Thyroid gland (tissue), 4 donors: ENCODE measurements around the gene NUBP1. TPM values are rescaled to one million over a fixed set of nuclear protein-coding genes. Genes with fewer than 3 reads are reported as not detected.
"Not testable (repeated sequence)": the region's sequence is repeated elsewhere in the genome, so short reads cannot be mapped to it uniquely, and the experiment has no call there.

ENCODE experiments used
- DNase-seq, 2 donors: peaks; one replicate each; pipeline ENCODE4 v3.0.0-alpha.2; 2019
- H3K27ac ChIP-seq, 3 donors: fragments of 200-600 bp; sonication (generic); 1 replicate in 2 of 3; 2 replicates in 1 of 3; pipeline ENCODE4 v1.5.1; 2016 to 2019; ENCODE audit warnings: mild to moderate bottlenecking in 1 of 3, moderate library complexity in 1 of 3
- H3K27me3 ChIP-seq: fragments of 200-600 bp; sonication (generic); one replicate; pipeline ENCODE4 v1.5.1; 2019
- H3K36me3 ChIP-seq, 2 donors: fragments of 200-600 bp; sonication (generic); one replicate each; pipeline ENCODE4 v1.5.1; 2016 to 2019
- H3K4me1 ChIP-seq, 2 donors: fragments of 200-600 bp; sonication (generic); one replicate each; pipeline ENCODE4 v1.5.1; 2017 to 2019
- H3K4me3 ChIP-seq, 3 donors: fragments of 200-600 bp; sonication (generic); replicated peaks in 1 of 3; 1 replicate in 2 of 3; 2 replicates in 1 of 3; pipeline ENCODE4 v1.5.1; 2016; ENCODE audit warnings: mild to moderate bottlenecking in 1 of 3
- H3K9me3 ChIP-seq: fragments of 200-600 bp; sonication (generic); one replicate; pipeline ENCODE4 v1.5.1; 2017
- POLR2A ChIP-seq, 2 donors: fragments of 450-650 bp; IDR thresholded peaks; one replicate each; pipeline ENCODE4 v1.6.1; 2017; ENCODE audit warnings: antibody characterized with exemption in 2 of 2, mild to moderate bottlenecking in 2 of 2, moderate library complexity in 1 of 2
- WGBS, 2 donors: methylation state at CpG; one replicate each; pipeline ENCODE4 v1.1.5; 2017; 5-methylcytosine and 5-hydroxymethylcytosine counted together
- intact Hi-C: fragments of 100-400 bp; cut with DNase I; formaldehyde crosslinking; loops from one replicate; pipeline ENCODE4 v1.15.1; 2023
- total RNA-seq, 4 donors: library from RNA; depleted of rRNA; stranded (reverse); fragments of >200 nt; gene quantifications; one replicate each; pipeline ENCODE4 v1.2.3, GENCODE V29; 2016
- TF ChIP-seq, protein P1 (sequence below), 6 experiments: fragments of 200-600 bp in 3 of 6; fragments of 450-650 bp in 3 of 6; sonication (generic) in 3 of 6; IDR thresholded peaks; one replicate each; pipeline ENCODE4 v1.5.1; 2016 to 2019; ENCODE audit warnings: antibody characterized with exemption in 6 of 6, mild to moderate bottlenecking in 2 of 6, inconsistent platforms in 1 of 6, moderate library complexity in 1 of 6

NUBP1 gene
- total RNA-seq, 4 donors from 2014 or later, result 28.0 to 42.4 (median 33.6) TPM

DNA sequence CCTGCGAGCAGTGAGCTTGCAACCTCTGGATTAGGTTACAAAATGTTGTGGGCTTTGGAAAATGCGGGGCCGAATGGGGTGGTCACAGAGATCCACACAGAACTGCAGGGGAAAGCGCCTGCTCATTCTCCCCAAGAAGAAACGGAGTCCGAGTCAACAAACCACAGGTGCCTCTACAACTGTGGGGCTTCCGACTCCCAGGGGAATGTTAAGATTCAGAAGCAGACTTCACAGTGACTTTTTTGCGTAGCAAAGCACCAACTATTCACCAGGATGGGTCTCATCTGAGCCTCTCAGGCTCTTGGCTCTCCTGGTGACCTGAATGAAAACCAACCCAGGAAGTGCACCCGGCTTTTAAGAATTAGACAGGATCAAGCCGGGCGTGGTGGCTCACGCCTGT is 33.7 kb downstream of the NUBP1 start:
- no peaks in the 10 kb centered on the region for H3K9me3 ChIP-seq
- no peaks in the 10 kb centered on the region for H3K27me3 ChIP-seq
- WGBS, 2 donors, result 95 to 96% methylated on average over 9 to 11 of the region's 12 CpGs
- no peaks in the 10 kb centered on the region for H3K36me3 ChIP-seq
- no peak overlapping the region for H3K4me3 ChIP-seq
- H3K4me1 ChIP-seq, result peaks cover 0 to 4% of the 10 kb centered on the region in 2 donors
- TF ChIP-seq, protein P1, sequence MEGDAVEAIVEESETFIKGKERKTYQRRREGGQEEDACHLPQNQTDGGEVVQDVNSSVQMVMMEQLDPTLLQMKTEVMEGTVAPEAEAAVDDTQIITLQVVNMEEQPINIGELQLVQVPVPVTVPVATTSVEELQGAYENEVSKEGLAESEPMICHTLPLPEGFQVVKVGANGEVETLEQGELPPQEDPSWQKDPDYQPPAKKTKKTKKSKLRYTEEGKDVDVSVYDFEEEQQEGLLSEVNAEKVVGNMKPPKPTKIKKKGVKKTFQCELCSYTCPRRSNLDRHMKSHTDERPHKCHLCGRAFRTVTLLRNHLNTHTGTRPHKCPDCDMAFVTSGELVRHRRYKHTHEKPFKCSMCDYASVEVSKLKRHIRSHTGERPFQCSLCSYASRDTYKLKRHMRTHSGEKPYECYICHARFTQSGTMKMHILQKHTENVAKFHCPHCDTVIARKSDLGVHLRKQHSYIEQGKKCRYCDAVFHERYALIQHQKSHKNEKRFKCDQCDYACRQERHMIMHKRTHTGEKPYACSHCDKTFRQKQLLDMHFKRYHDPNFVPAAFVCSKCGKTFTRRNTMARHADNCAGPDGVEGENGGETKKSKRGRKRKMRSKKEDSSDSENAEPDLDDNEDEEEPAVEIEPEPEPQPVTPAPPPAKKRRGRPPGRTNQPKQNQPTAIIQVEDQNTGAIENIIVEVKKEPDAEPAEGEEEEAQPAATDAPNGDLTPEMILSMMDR (IDR thresholded peaks at IDR 0.05), result no peak
- no peak for TF ChIP-seq POLR2A (IDR thresholded peaks at IDR 0.05)
- no peak overlapping the region for H3K27ac ChIP-seq
- intact Hi-C loops, result no loop called here
- no peak for DNase-seq

DNA sequence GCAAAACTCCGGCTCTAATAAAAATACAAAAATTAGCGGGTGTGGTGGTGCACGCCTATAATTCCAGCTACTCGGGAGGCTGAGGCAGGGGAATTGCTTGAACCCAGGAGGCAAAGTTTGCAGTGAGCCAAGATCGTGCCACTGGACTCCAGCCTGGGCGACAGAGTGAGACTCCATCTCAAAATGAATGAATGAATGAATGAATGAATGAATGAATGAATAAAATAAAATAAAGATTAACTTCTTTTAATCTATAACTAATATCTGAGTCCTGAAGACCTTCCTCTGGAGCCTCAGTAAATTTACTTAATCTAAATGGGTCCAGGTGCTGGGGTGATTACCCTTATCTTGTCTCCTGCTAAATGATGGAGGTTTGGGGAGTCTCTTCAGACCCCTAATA is 36.3 kb downstream of the NUBP1 start:
- WGBS, 2 donors, result 94 to 96% methylated on average over 6 of the region's 6 CpGs
- H3K4me1 ChIP-seq, intact Hi-C loops: not testable (repeated sequence)

DNA sequence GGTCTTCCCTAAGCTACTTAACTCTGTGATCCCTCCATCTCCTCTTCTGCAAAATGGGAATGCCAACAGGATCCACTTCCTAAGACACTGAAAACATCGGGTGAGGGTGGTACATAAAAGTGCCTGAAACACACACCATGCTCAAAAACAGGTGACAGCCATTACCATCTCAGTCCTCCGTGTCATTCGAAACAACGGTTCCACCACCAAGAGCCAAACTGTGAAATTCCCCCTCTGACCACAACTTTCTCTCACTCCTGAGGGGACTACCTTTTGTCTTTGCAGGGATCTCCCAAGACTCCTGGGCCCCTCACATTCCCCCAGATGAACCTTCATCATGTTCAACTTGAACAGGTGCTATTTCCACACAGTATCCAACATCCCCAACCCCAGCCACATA is 37.0 kb downstream of the NUBP1 start:
- TF ChIP-seq, protein P1 (IDR thresholded peaks at IDR 0.05), result no peak
- TF ChIP-seq POLR2A (IDR thresholded peaks at IDR 0.05), result no peak
- Histone ChIP-seq H3K36me3 (no peaks in the 10 kb centered on the region), H3K27me3 (no peaks in the 10 kb centered on the region), H3K4me1 (no peaks in the 10 kb centered on the region), H3K27ac (no peak overlapping the region), H3K9me3 (no peaks in the 10 kb centered on the region), H3K4me3 (no peak overlapping the region)
- no peak for DNase-seq
- WGBS, 2 donors, result 93 to 94% methylated on average over 4 of the region's 4 CpGs
- intact Hi-C loops, result no loop called here

More for the DNA sequence above, 36.3 kb downstream of the NUBP1 start:
- not testable (repeated sequence) for H3K36me3 ChIP-seq, H3K27me3 ChIP-seq, H3K4me3 ChIP-seq, H3K27ac ChIP-seq, DNase-seq, H3K9me3 ChIP-seq

DNA sequence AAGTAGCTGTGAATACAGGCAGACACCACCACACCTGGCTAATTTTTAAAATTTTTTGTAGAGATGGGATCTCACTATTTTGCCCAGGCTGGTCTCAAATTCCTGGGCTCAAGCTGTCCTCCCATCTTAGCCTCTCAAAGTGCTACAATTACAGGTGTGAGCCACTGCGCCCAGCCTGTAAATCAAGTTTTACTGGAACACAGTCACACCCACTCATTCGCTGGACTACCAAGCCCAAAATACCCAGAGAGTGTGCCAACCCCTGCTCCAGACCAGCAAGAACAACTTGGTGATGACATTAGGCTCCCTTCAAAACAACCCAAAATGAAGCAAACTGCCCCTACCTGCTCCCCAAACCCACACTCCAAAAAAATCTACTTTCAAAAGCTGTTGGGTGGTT is 39.0 kb downstream of the NUBP1 start:
- no peak overlapping the region for H3K27ac ChIP-seq
- H3K27me3 ChIP-seq, result no peaks in the 10 kb centered on the region
- TF ChIP-seq, protein P1 (IDR thresholded peaks at IDR 0.05), result no peak
- TF ChIP-seq POLR2A (IDR thresholded peaks at IDR 0.05), result no peak
- intact Hi-C loops, result no loop called here
- no peaks in the 10 kb centered on the region for H3K4me1 ChIP-seq
- H3K36me3 ChIP-seq, result no peaks in the 10 kb centered on the region
- DNase-seq, result no peak
- no peak overlapping the region for H3K4me3 ChIP-seq
- WGBS, 2 donors, result 96% methylated on average over 2 of the region's 2 CpGs
- H3K9me3 ChIP-seq, result no peaks in the 10 kb centered on the region

DNA sequence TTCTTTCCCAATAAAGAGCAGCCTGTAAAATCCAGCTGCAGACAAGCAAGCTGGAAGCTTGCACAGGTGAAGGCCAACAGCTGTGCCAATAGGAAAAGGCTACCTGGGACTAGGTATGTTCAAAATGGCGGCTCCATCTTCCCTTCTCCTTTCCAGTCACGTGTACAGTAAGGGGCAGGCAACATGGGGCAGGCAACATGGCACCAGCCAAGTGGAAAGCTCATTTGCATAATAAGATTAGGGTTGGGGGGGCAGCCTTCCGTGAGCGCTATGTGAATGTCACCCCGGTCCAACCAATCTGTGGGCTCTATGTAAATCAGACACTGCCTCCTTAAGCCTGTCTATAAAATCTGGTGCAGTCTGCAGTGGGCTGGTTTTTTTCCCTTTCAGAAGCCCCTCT is 43.7 kb downstream of the NUBP1 start:
- Histone ChIP-seq H3K27me3 (no peaks in the 10 kb centered on the region), H3K36me3 (no peaks in the 10 kb centered on the region), H3K9me3 (no peaks in the 10 kb centered on the region), H3K27ac (no peak overlapping the region), H3K4me3 (no peak overlapping the region), H3K4me1 (no peaks in the 10 kb centered on the region)
- no peak for DNase-seq
- 91 to 93% methylated on average over 5 of the region's 5 CpGs for WGBS, 2 donors
- intact Hi-C loops, result no loop called here
- TF ChIP-seq, protein P1 (IDR thresholded peaks at IDR 0.05), result no peak
- TF ChIP-seq POLR2A (IDR thresholded peaks at IDR 0.05), result no peak

DNA sequence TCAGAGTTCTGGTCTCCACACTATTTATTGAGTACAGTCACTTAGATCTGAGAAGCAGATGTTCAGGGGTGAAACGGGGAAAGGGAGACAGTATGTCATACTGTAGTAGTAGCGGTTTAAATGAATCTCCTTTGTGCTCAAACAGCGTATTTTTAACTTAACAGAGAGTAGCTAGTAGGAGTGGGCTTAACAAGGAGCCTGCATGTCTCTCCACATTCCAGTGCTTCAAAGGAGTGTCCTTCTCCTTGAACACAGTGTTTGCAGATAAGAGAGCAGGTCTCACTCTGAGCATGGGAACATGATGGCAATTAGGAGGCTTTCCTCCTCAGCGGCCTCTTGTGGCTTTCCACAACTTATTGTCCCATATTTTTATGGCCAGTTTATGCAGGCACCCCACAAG is 45.0 kb downstream of the NUBP1 start:
- H3K9me3 ChIP-seq, H3K4me1 ChIP-seq, H3K27ac ChIP-seq, H3K36me3 ChIP-seq, intact Hi-C loops, H3K27me3 ChIP-seq, H3K4me3 ChIP-seq, DNase-seq: not testable (repeated sequence)
- 67 to 72% methylated on average over 4 of the region's 4 CpGs for WGBS, 2 donors
